ENCODE results near the gene ATXN1.

Gene ATXN1

GRCh38 chr6:16690608-16691142 is 70.6 kb downstream of the ATXN1 start:
- Histone ChIP-seq H3K4me3 (ENCODE audit: low read length) (no peak overlapping the region), H3K79me2 (ENCODE audit: low read length) (no peaks in the 10 kb centered on the region), H3K27ac (ENCODE audit: low read length) (no peak overlapping the region), H3K4me2 (ENCODE audit: low read length) (peak overlapping the region; percentile 3; the same call in 1 of the 2 replicates), H3K36me3 (replicated peaks; ENCODE audit: low read depth, low read length) (no peaks in the 10 kb centered on the region), H3K9me3 (ENCODE audit: insufficient read depth, low read length) (no peaks in the 10 kb centered on the region), H3K27me3 (ENCODE audit: low read depth, low read length) (peaks cover 34% of the 10 kb centered on the region), H3K4me1 (ENCODE audit: low read length) (peaks cover 15% of the 10 kb centered on the region; the same call in 1 of the 2 replicates), H3K9ac (ENCODE audit: low read length) (no peak overlapping the region), H2AFZ (ENCODE audit: low read depth, low read length) (no peak overlapping the region), H4K20me1 (ENCODE audit: insufficient read depth, low read length) (no peaks in the 10 kb centered on the region)
- no peak for TF ChIP-seq EZH2phosphoT487 (IDR thresholded peaks at IDR 0.05; ENCODE audit: low read depth)
- no peak for TF ChIP-seq CTCF (IDR thresholded peaks at IDR 0.05; ENCODE audit: low read depth, low read length)

DNA sequence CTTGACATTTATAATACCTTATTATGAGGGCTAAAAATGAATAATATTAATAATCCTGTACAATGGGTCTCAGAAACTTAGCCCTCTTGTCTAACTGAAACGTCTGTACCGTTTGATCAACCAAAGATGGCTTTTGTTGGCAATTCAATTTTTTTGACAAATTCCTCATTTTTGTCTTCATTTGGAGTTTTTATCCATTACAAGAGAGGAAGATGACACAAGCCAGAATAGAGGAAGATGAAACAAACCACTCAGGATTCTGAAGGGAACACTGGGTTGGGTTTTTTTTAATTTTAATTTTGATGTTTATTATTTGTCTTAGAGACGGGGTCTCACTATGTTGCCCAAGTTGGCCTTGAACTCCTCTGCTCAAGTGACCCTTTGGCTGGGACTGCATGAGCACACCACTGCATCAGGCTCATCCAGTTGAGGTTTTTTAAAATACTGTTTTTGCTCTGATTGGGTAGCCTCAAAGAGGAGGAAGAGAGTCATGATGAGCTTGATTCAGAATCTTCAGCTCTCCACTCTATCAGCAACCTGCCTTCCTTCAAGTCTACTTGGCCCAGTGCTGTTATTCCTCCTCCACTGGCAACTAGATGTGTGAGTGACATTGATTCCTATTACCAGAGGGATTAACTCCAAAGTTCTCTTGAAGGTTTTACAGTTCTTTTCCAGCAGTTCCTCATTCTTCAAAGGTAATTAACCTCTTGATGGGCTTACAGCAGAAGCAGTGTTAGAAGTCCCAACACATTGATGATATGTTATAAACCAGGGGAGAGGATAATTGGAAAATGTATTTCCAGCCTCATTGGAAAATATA is 71.3 kb downstream of the ATXN1 start:
- Histone ChIP-seq H4K20me1 (ENCODE audit: insufficient read depth, low read length) (no peaks in the 10 kb centered on the region), H3K4me3 (ENCODE audit: low read length) (no peak overlapping the region), H3K4me2 (ENCODE audit: low read length) (no peak overlapping the region), H2AFZ (ENCODE audit: low read depth, low read length) (no peak overlapping the region), H3K9ac (ENCODE audit: low read length) (no peak overlapping the region), H3K4me1 (ENCODE audit: low read length) (peaks cover 21% of the 10 kb centered on the region), H3K79me2 (ENCODE audit: low read length) (no peaks in the 10 kb centered on the region), H3K27me3 (ENCODE audit: low read depth, low read length) (peaks cover 34% of the 10 kb centered on the region), H3K9me3 (ENCODE audit: insufficient read depth, low read length) (no peaks in the 10 kb centered on the region), H3K36me3 (replicated peaks; ENCODE audit: low read depth, low read length) (no peaks in the 10 kb centered on the region), H3K27ac (ENCODE audit: low read length) (no peak overlapping the region)
- TF ChIP-seq CTCF (IDR thresholded peaks at IDR 0.05; ENCODE audit: low read depth, low read length) (no peak), EZH2phosphoT487 (IDR thresholded peaks at IDR 0.05; ENCODE audit: low read depth) (no peak)

GRCh38 chr6:16688984-16689636 is 72.2 kb downstream of the ATXN1 start:
- Histone ChIP-seq H3K27me3 (ENCODE audit: low read depth, low read length) (peaks cover 36% of the 10 kb centered on the region), H3K79me2 (ENCODE audit: low read length) (no peaks in the 10 kb centered on the region), H4K20me1 (ENCODE audit: insufficient read depth, low read length) (no peaks in the 10 kb centered on the region), H3K36me3 (replicated peaks; ENCODE audit: low read depth, low read length) (no peaks in the 10 kb centered on the region), H3K4me3 (ENCODE audit: low read length) (no peak overlapping the region), H2AFZ (ENCODE audit: low read depth, low read length) (no peak overlapping the region), H3K4me1 (ENCODE audit: low read length) (peaks cover 23% of the 10 kb centered on the region), H3K9ac (ENCODE audit: low read length) (no peak overlapping the region), H3K27ac (ENCODE audit: low read length) (no peak overlapping the region), H3K4me2 (ENCODE audit: low read length) (no peak overlapping the region), H3K9me3 (ENCODE audit: insufficient read depth, low read length) (no peaks in the 10 kb centered on the region)
- TF ChIP-seq EZH2phosphoT487 (IDR thresholded peaks at IDR 0.05; ENCODE audit: low read depth): no peak
- TF ChIP-seq CTCF (IDR thresholded peaks at IDR 0.05; ENCODE audit: low read depth, low read length): no peak

DNA sequence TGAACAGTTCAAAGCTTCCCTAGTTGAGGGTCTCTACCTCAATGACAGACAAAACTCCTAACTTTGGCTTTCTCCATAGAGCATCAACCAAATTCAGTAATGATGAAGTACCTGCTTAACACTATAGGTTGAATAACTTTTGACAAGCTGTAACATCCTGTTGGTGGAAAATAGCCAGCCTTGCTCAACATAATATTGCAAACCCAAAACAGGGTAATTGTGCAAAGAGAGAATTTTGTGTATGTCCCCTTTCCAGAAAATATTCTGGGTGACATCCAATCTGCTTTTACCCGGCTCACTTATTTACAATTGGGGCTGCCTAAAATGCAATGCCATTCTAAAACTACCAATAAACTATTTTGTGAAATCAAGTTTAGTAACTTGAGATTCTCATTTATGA is 72.8 kb downstream of the ATXN1 start:
- Histone ChIP-seq H4K20me1 (ENCODE audit: insufficient read depth, low read length) (no peaks in the 10 kb centered on the region), H3K36me3 (replicated peaks; ENCODE audit: low read depth, low read length) (no peaks in the 10 kb centered on the region), H3K27me3 (ENCODE audit: low read depth, low read length) (peaks cover 43% of the 10 kb centered on the region), H2AFZ (ENCODE audit: low read depth, low read length) (no peak overlapping the region), H3K27ac (ENCODE audit: low read length) (no peak overlapping the region), H3K4me1 (ENCODE audit: low read length) (peaks cover 24% of the 10 kb centered on the region), H3K79me2 (ENCODE audit: low read length) (no peaks in the 10 kb centered on the region), H3K4me3 (ENCODE audit: low read length) (no peak overlapping the region), H3K9ac (ENCODE audit: low read length) (no peak overlapping the region), H3K9me3 (ENCODE audit: insufficient read depth, low read length) (no peaks in the 10 kb centered on the region), H3K4me2 (ENCODE audit: low read length) (no peak overlapping the region)
- TF ChIP-seq CTCF (IDR thresholded peaks at IDR 0.05; ENCODE audit: low read depth, low read length): no peak
- TF ChIP-seq EZH2phosphoT487 (IDR thresholded peaks at IDR 0.05; ENCODE audit: low read depth): no peak
